ENCODE data around the gene VPS13D. TPM values are rescaled to one million over a fixed set of nuclear protein-coding genes. Genes with fewer than 3 reads are reported as not detected.

Gene VPS13D
- total RNA-seq, 4 donors from 2014 or later, result 88.1 to 105 (median 97.1) TPM

GRCh38 chr1:12502336-12503109 is 272.7 kb downstream of the VPS13D start:
- TF ChIP-seq CTCF (IDR thresholded peaks at IDR 0.05), result no peak
- ATAC-seq (ENCODE audit: low FRiP score) (no peak), DNase-seq (ENCODE audit: low spot score) (no peak)

- no peak for TF ChIP-seq CTCF (IDR thresholded peaks at IDR 0.05)
- DNase-seq (ENCODE audit: low spot score) (no peak), ATAC-seq (ENCODE audit: low FRiP score) (no peak)
Measured at GRCh38 chr1:12503709-12504108, 273.9 kb downstream of the VPS13D start.

- no peak for TF ChIP-seq CTCF (IDR thresholded peaks at IDR 0.05)
- no peak for DNase-seq (ENCODE audit: low spot score)
- ATAC-seq (ENCODE audit: low FRiP score), result no peak
Measured at GRCh38 chr1:12504601-12505000, 274.8 kb downstream of the VPS13D start.

- TF ChIP-seq CTCF (IDR thresholded peaks at IDR 0.05), result no peak
- ATAC-seq (ENCODE audit: low FRiP score), result no peak
- DNase-seq (ENCODE audit: low spot score), result no peak
Measured at GRCh38 chr1:12505231-12505630, 275.4 kb downstream of the VPS13D start.

- no peak for DNase-seq (ENCODE audit: low spot score)
- no peak for TF ChIP-seq CTCF (IDR thresholded peaks at IDR 0.05)
- ATAC-seq (ENCODE audit: low FRiP score), result no peak
Measured at GRCh38 chr1:12505639-12506280, 275.9 kb downstream of the VPS13D start.

GRCh38 chr1:12506281-12507280 is 276.8 kb downstream of the VPS13D start:
- TF ChIP-seq CTCF (IDR thresholded peaks at IDR 0.05), result no peak
- no peak for ATAC-seq (ENCODE audit: low FRiP score)
- no peak for DNase-seq (ENCODE audit: low spot score)

Measured in omental fat pad (tissue), 4 donors.